ENCODE data around the gene GLI3. TPM values are rescaled to one million over a fixed set of nuclear protein-coding genes. Genes with fewer than 3 reads are reported as not detected.
"Not testable (repeated sequence)": the region's sequence is repeated elsewhere in the genome, so short reads cannot be mapped to it uniquely, and the experiment has no call there.

Gene GLI3
- total and polyA plus RNA-seq, 2 donors from 2014 or later: 0.92 to 11.1 TPM

GRCh38 chr7:42210333-42210732 is 26.7 kb downstream of the GLI3 start:
- TF ChIP-seq CTCF (IDR thresholded peaks at IDR 0.05; ENCODE audit: borderline replicate concordance, extremely low read depth, insufficient read depth): no peak
- DNase-seq (no peak), FAIRE-seq (no peak)
- Histone ChIP-seq H3K4me3 (ENCODE audit: low read length in 3 of 3) (no peak overlapping the region), H3K36me3 (ENCODE audit: control insufficient read depth in 2 of 3, insufficient read depth in 3 of 3, low read length in 3 of 3) (no peaks in the 10 kb centered on the region), H3K27me3 (ENCODE audit: control insufficient read depth, insufficient read depth, low read length) (no peaks in the 10 kb centered on the region), H3K9me3 (ENCODE audit: control insufficient read depth in 2 of 3, insufficient read depth in 1 of 3, low read length in 3 of 3) (no peaks in the 10 kb centered on the region), H3K27ac (ENCODE audit: low read depth in 2 of 2, low read length in 2 of 2) (no peak overlapping the region), H3K4me1 (ENCODE audit: control insufficient read depth in 2 of 3, insufficient read depth in 2 of 3, low read depth in 1 of 3, low read length in 3 of 3) (no peaks in the 10 kb centered on the region), H3K9ac (ENCODE audit: low read length in 3 of 3) (no peak overlapping the region)
- intact Hi-C loops (cut with DNase I): no loop called here

- H3K4me1 ChIP-seq (ENCODE audit: control insufficient read depth in 2 of 3, insufficient read depth in 2 of 3, low read depth in 1 of 3, low read length in 3 of 3); FAIRE-seq; intact Hi-C loops (cut with DNase I); H3K27me3 ChIP-seq (ENCODE audit: control insufficient read depth, insufficient read depth, low read length); H3K9ac ChIP-seq (ENCODE audit: low read length in 3 of 3); H3K27ac ChIP-seq (ENCODE audit: low read depth in 2 of 2, low read length in 2 of 2); H3K4me3 ChIP-seq (ENCODE audit: low read length in 3 of 3); H3K36me3 ChIP-seq (ENCODE audit: control insufficient read depth in 2 of 3, insufficient read depth in 3 of 3, low read length in 3 of 3); H3K9me3 ChIP-seq (ENCODE audit: control insufficient read depth in 2 of 3, insufficient read depth in 1 of 3, low read length in 3 of 3); DNase-seq: not testable (repeated sequence)
Measured at GRCh38 chr7:42209085-42209484, 27.9 kb downstream of the GLI3 start.

- intact Hi-C loops (cut with DNase I): no loop called here
- H3K9ac ChIP-seq (ENCODE audit: low read length in 3 of 3): no peak overlapping the region
Measured at GRCh38 chr7:42208572-42208971, 28.4 kb downstream of the GLI3 start.

GRCh38 chr7:42207420-42207819 is 29.6 kb downstream of the GLI3 start:
- FAIRE-seq: no peak
- Histone ChIP-seq H3K36me3 (ENCODE audit: control insufficient read depth in 2 of 3, insufficient read depth in 3 of 3, low read length in 3 of 3) (no peaks in the 10 kb centered on the region), H3K27ac (ENCODE audit: low read depth in 2 of 2, low read length in 2 of 2) (no peak overlapping the region), H3K9me3 (ENCODE audit: control insufficient read depth in 2 of 3, insufficient read depth in 1 of 3, low read length in 3 of 3) (peaks cover 0 to 3% (median 0%) of the 10 kb centered on the region in 3 donors), H3K9ac (ENCODE audit: low read length in 3 of 3) (no peak overlapping the region), H3K27me3 (ENCODE audit: control insufficient read depth, insufficient read depth, low read length) (no peaks in the 10 kb centered on the region), H3K4me1 (ENCODE audit: control insufficient read depth in 2 of 3, insufficient read depth in 2 of 3, low read depth in 1 of 3, low read length in 3 of 3) (no peaks in the 10 kb centered on the region), H3K4me3 (ENCODE audit: low read length in 3 of 3) (no peak overlapping the region)
- intact Hi-C loops (cut with DNase I): no loop called here
- no peak for TF ChIP-seq CTCF (IDR thresholded peaks at IDR 0.05; ENCODE audit: borderline replicate concordance, extremely low read depth, insufficient read depth)
- DNase-seq: no peak

More at GRCh38 chr7:42208572-42208971, 28.4 kb downstream of the GLI3 start:
- Histone ChIP-seq H3K4me1 (ENCODE audit: control insufficient read depth in 2 of 3, insufficient read depth in 2 of 3, low read depth in 1 of 3, low read length in 3 of 3) (no peaks in the 10 kb centered on the region), H3K4me3 (ENCODE audit: low read length in 3 of 3) (no peak overlapping the region), H3K27me3 (ENCODE audit: control insufficient read depth, insufficient read depth, low read length) (no peaks in the 10 kb centered on the region), H3K36me3 (ENCODE audit: control insufficient read depth in 2 of 3, insufficient read depth in 3 of 3, low read length in 3 of 3) (no peaks in the 10 kb centered on the region), H3K27ac (ENCODE audit: low read depth in 2 of 2, low read length in 2 of 2) (no peak overlapping the region), H3K9me3 (ENCODE audit: control insufficient read depth in 2 of 3, insufficient read depth in 1 of 3, low read length in 3 of 3) (peaks cover 0 to 3% (median 0%) of the 10 kb centered on the region in 3 donors)
- DNase-seq (no peak), FAIRE-seq (no peak)
- no peak for TF ChIP-seq CTCF (IDR thresholded peaks at IDR 0.05; ENCODE audit: borderline replicate concordance, extremely low read depth, insufficient read depth)

Data from kidney (tissue), 14 donors.